ENCODE data around the gene OR10H1. TPM values are rescaled to one million over a fixed set of nuclear protein-coding genes. Genes with fewer than 3 reads are reported as not detected.
"Not testable (repeated sequence)": the region's sequence is repeated elsewhere in the genome, so short reads cannot be mapped to it uniquely, and the experiment has no call there.

Gene OR10H1
- polyA plus RNA-seq, 1 donor from 2014 or later: not detected

- Histone ChIP-seq H3K4me2 (ENCODE audit: low read length) (no peak overlapping the region), H3K9ac (ENCODE audit: low read length) (no peak overlapping the region), H3K9me2 (ENCODE audit: insufficient read depth, low read length) (no peaks in the 10 kb centered on the region), H3K27me3 (ENCODE audit: insufficient read depth, low read depth, low read length) (no peaks in the 10 kb centered on the region), H2AFZ (ENCODE audit: low read depth, low read length) (no peak overlapping the region), H3F3A (ENCODE audit: insufficient read depth, low read length, poor library complexity, severe bottlenecking) (no peaks in the 10 kb centered on the region), H3K36me3 (ENCODE audit: insufficient read depth, low read length) (no peaks in the 10 kb centered on the region), H3K79me2 (replicated peaks; ENCODE audit: insufficient read depth, low read length) (no peaks in the 10 kb centered on the region), H3K4me3 (ENCODE audit: low read length) (no peak overlapping the region), H3K27ac (ENCODE audit: low read length) (no peak overlapping the region), H4K20me1 (ENCODE audit: insufficient read depth) (no peaks in the 10 kb centered on the region), H3K9me3 (ENCODE audit: low read length) (no peaks in the 10 kb centered on the region)
- no peak for TF ChIP-seq REST (IDR thresholded peaks at IDR 0.05; ENCODE audit: borderline replicate concordance)
- TF ChIP-seq SMC3 (conservative IDR thresholded peaks at IDR 0.05; ENCODE audit: poor library complexity): no peak
- no peak for TF ChIP-seq CTCF (IDR thresholded peaks at IDR 0.05; ENCODE audit: poor library complexity, severe bottlenecking)
- no peak for TF ChIP-seq TAF1 (IDR thresholded peaks at IDR 0.05; ENCODE audit: low read depth)
- TF ChIP-seq MXI1 (conservative IDR thresholded peaks at IDR 0.05; ENCODE audit: poor library complexity, severe bottlenecking): no peak
- TF ChIP-seq EZH2 (IDR thresholded peaks at IDR 0.05; ENCODE audit: borderline replicate concordance, insufficient read depth, low read length, poor library complexity, severe bottlenecking): no peak
- no peak for TF ChIP-seq POLR2AphosphoS5 (IDR thresholded peaks at IDR 0.05)
- TF ChIP-seq RAD21 (conservative IDR thresholded peaks at IDR 0.05): no peak
- TF ChIP-seq EP300 (conservative IDR thresholded peaks at IDR 0.05; ENCODE audit: poor library complexity, severe bottlenecking): no peak
These were observed 34.9 kb upstream of the OR10H1 start for GRCh38 chr19:15850385-15850784.

GRCh38 chr19:15846923-15847322 is 31.5 kb upstream of the OR10H1 start:
- Histone ChIP-seq H3K9me2 (ENCODE audit: insufficient read depth, low read length) (no peaks in the 10 kb centered on the region), H3K27me3 (ENCODE audit: insufficient read depth, low read depth, low read length) (no peaks in the 10 kb centered on the region), H4K20me1 (ENCODE audit: insufficient read depth) (no peaks in the 10 kb centered on the region), H3F3A (ENCODE audit: insufficient read depth, low read length, poor library complexity, severe bottlenecking) (no peaks in the 10 kb centered on the region), H3K4me3 (ENCODE audit: low read length) (no peak overlapping the region), H2AFZ (ENCODE audit: low read depth, low read length) (no peak overlapping the region), H3K9me3 (ENCODE audit: low read length) (no peaks in the 10 kb centered on the region), H3K79me2 (replicated peaks; ENCODE audit: insufficient read depth, low read length) (no peaks in the 10 kb centered on the region), H3K4me2 (ENCODE audit: low read length) (no peak overlapping the region), H3K9ac (ENCODE audit: low read length) (no peak overlapping the region), H3K36me3 (ENCODE audit: insufficient read depth, low read length) (no peaks in the 10 kb centered on the region), H3K27ac (ENCODE audit: low read length) (no peak overlapping the region)
- no peak for TF ChIP-seq CTCF (IDR thresholded peaks at IDR 0.05; ENCODE audit: poor library complexity, severe bottlenecking)
- TF ChIP-seq EP300 (conservative IDR thresholded peaks at IDR 0.05; ENCODE audit: poor library complexity, severe bottlenecking): no peak
- no peak for TF ChIP-seq SMC3 (conservative IDR thresholded peaks at IDR 0.05; ENCODE audit: poor library complexity)
- TF ChIP-seq POLR2AphosphoS5 (IDR thresholded peaks at IDR 0.05): no peak
- no peak for TF ChIP-seq RAD21 (conservative IDR thresholded peaks at IDR 0.05)
- TF ChIP-seq EZH2 (IDR thresholded peaks at IDR 0.05; ENCODE audit: borderline replicate concordance, insufficient read depth, low read length, poor library complexity, severe bottlenecking): no peak
- no peak for TF ChIP-seq REST (IDR thresholded peaks at IDR 0.05; ENCODE audit: borderline replicate concordance)
- TF ChIP-seq MXI1 (conservative IDR thresholded peaks at IDR 0.05; ENCODE audit: poor library complexity, severe bottlenecking): no peak
- TF ChIP-seq TAF1 (IDR thresholded peaks at IDR 0.05; ENCODE audit: low read depth): no peak

- H3K4me3 ChIP-seq (ENCODE audit: low read length); H3K27me3 ChIP-seq (ENCODE audit: insufficient read depth, low read depth, low read length); H3F3A ChIP-seq (ENCODE audit: insufficient read depth, low read length, poor library complexity, severe bottlenecking); H3K9ac ChIP-seq (ENCODE audit: low read length); H3K4me2 ChIP-seq (ENCODE audit: low read length); H2AFZ ChIP-seq (ENCODE audit: low read depth, low read length); H3K9me3 ChIP-seq (ENCODE audit: low read length); H3K79me2 ChIP-seq (replicated peaks; ENCODE audit: insufficient read depth, low read length); H3K36me3 ChIP-seq (ENCODE audit: insufficient read depth, low read length); H4K20me1 ChIP-seq (ENCODE audit: insufficient read depth); H3K27ac ChIP-seq (ENCODE audit: low read length); H3K9me2 ChIP-seq (ENCODE audit: insufficient read depth, low read length): not testable (repeated sequence)
These were observed 28.4 kb upstream of the OR10H1 start for GRCh38 chr19:15843894-15844222.
